ENCODE measurements around the gene CIAO1. TPM values are rescaled to one million over a fixed set of nuclear protein-coding genes. Genes with fewer than 3 reads are reported as not detected.

The CIAO1 gene
- total RNA-seq, 2 donors from 2014 or later: 115 to 123 TPM

DNA sequence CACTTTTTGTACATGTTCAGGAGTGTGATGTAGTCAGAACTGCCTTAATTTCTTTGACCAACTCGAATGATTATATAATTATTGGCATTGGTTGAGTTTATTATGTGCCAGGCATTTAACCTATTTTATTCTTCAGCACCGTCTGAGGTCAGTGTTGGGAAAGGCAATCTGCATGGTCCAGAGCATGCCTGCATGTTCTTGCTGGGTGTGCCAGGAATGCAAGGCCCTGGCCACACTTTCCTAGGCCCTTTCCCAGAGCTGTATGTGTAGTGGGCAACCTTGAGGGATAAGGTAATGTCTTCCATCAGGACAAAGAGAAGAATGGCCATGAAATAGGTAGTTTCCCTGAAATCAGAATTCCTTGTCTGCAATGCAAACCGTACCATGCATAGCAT lies 49.0 kb downstream of the CIAO1 start:
- no peaks in the 10 kb centered on the region for H3K9me3 ChIP-seq
- DNase-seq (ENCODE audit: low spot score) (no peak), ATAC-seq (ENCODE audit: insufficient number of reproducible peaks, low FRiP score, low read depth) (no peak)
- TF ChIP-seq, protein P1, sequence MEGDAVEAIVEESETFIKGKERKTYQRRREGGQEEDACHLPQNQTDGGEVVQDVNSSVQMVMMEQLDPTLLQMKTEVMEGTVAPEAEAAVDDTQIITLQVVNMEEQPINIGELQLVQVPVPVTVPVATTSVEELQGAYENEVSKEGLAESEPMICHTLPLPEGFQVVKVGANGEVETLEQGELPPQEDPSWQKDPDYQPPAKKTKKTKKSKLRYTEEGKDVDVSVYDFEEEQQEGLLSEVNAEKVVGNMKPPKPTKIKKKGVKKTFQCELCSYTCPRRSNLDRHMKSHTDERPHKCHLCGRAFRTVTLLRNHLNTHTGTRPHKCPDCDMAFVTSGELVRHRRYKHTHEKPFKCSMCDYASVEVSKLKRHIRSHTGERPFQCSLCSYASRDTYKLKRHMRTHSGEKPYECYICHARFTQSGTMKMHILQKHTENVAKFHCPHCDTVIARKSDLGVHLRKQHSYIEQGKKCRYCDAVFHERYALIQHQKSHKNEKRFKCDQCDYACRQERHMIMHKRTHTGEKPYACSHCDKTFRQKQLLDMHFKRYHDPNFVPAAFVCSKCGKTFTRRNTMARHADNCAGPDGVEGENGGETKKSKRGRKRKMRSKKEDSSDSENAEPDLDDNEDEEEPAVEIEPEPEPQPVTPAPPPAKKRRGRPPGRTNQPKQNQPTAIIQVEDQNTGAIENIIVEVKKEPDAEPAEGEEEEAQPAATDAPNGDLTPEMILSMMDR (IDR thresholded peaks at IDR 0.05): no peak
- no peaks in the 10 kb centered on the region for H3K27me3 ChIP-seq (replicated peaks; ENCODE audit: insufficient read depth)
- no peak overlapping the region for H3K27ac ChIP-seq
- H3K36me3 ChIP-seq: no peaks in the 10 kb centered on the region
- no peak overlapping the region for H3K4me3 ChIP-seq
- no peaks in the 10 kb centered on the region for H3K4me1 ChIP-seq (ENCODE audit: control insufficient read depth in 1 of 2, low read depth in 2 of 2)

DNA sequence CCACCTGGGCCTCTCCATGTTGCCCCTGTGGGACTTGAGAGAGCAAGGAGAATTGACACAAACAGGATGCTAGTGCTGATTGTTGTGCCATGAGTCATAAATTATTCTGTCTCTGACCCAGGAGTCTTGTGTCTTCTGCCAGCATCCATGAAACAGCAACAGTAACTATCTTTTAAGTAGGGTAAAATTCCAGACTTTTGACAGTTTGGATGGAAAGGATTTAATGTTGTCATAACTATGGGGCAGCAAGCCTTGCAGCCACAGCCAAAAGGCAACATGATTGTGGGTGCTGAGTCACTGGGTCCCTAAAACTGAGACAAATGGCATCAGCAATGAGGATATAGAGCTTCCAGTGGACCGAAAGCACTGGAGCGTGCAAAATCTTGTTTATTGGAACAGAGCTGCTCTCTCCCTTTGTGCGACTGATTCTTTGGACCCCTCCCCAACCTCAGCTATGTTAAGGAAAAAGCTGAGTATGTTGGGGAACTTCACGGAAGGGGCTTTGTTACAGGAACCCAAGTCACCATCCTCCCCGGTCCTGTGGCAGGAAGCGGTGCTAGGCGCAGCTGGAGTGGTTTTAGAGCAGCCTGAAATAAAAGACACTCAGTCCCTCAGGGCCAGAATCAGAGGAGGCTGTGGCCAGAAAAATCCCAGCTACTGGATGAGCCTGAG lies 49.5 kb downstream of the CIAO1 start:
- TF ChIP-seq, protein P1 (IDR thresholded peaks at IDR 0.05): no peak
- no peaks in the 10 kb centered on the region for H3K36me3 ChIP-seq
- no peak overlapping the region for H3K27ac ChIP-seq
- no peaks in the 10 kb centered on the region for H3K27me3 ChIP-seq (replicated peaks; ENCODE audit: insufficient read depth)
- DNase-seq (ENCODE audit: low spot score) (no peak), ATAC-seq (ENCODE audit: insufficient number of reproducible peaks, low FRiP score, low read depth) (no peak)
- H3K4me1 ChIP-seq (ENCODE audit: control insufficient read depth in 1 of 2, low read depth in 2 of 2): no peaks in the 10 kb centered on the region
- no peak overlapping the region for H3K4me3 ChIP-seq
- no peaks in the 10 kb centered on the region for H3K9me3 ChIP-seq

DNA sequence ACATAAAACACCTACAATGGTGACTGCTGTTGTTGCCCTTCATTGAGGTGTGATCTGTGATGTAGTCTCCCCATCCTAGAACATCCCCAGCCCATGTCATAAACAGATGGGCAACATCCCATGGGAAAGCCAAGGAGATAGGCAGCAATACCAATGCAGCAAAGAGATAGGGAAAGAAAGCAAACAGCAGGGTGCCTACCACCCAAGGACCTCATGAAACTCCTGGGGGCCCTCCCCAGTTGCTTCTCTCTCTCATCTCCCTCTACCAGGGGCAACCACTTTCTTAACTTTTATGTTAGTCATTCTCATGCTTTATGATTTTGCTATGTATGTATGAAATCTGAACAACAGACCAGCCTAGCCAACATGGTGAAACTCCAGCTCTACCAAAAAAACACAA lies 51.0 kb downstream of the CIAO1 start:
- no peaks in the 10 kb centered on the region for H3K9me3 ChIP-seq
- ATAC-seq (ENCODE audit: insufficient number of reproducible peaks, low FRiP score, low read depth) (no peak), DNase-seq (ENCODE audit: low spot score) (no peak)
- TF ChIP-seq, protein P1 (IDR thresholded peaks at IDR 0.05): no peak
- H3K36me3 ChIP-seq: no peaks in the 10 kb centered on the region
- H3K27me3 ChIP-seq (replicated peaks; ENCODE audit: insufficient read depth): no peaks in the 10 kb centered on the region
- peaks cover 3 to 13% of the 10 kb centered on the region in 2 donors for H3K4me1 ChIP-seq (ENCODE audit: control insufficient read depth in 1 of 2, low read depth in 2 of 2)
- no peak overlapping the region for H3K4me3 ChIP-seq
- H3K27ac ChIP-seq: no peak overlapping the region

DNA sequence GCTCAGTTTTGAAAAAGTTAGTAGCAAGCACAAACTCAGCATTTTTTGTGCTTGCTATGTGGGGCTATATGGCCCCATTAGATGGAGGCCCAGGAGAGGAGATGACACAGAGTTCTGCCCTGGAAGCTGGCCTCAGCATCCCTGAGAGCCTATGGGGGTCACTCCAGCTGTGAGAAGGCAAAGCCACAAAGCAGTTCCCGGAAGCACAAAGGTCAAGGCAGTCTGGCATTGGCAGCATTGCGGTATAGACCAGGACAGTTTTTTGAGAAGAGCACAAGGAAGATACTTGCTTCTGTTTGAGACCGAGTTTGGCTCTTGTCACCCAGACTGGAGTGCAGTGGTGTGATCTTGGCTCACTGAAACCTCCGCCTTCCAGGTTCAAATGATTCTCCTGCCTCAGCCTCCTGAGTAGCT lies 51.6 kb downstream of the CIAO1 start:
- H3K9me3 ChIP-seq: no peaks in the 10 kb centered on the region
- no peak overlapping the region for H3K27ac ChIP-seq
- TF ChIP-seq, protein P1 (IDR thresholded peaks at IDR 0.05): no peak
- no peak for ATAC-seq (ENCODE audit: insufficient number of reproducible peaks, low FRiP score, low read depth)
- H3K4me1 ChIP-seq (ENCODE audit: control insufficient read depth in 1 of 2, low read depth in 2 of 2): peaks cover 5 to 15% of the 10 kb centered on the region in 2 donors
- no peaks in the 10 kb centered on the region for H3K36me3 ChIP-seq
- H3K4me3 ChIP-seq: no peak overlapping the region
- H3K27me3 ChIP-seq (replicated peaks; ENCODE audit: insufficient read depth): no peaks in the 10 kb centered on the region
- DNase-seq (ENCODE audit: low spot score): no peak

DNA sequence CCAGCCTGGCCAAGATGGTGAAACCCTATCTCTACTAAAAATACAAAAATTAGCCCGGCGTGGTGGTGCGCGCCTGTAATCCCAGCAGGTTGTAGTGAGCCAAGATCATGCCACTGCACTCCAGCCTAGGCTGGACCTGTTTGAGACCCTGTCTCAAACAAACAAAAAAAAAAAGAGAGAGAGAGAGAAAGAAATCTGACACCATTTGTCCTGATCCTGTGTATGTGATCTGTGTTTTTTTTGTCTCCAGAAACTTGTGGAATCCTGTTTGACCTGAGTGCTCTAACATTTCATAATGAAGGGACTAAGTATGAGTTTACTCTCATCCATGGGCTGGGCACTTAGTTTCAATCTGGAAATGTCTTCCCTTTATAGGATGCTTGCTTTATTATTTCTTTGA lies 52.7 kb downstream of the CIAO1 start:
- Histone ChIP-seq H3K36me3 (no peaks in the 10 kb centered on the region), H3K4me1 (ENCODE audit: control insufficient read depth in 1 of 2, low read depth in 2 of 2) (peaks cover 5 to 15% of the 10 kb centered on the region in 2 donors), H3K27me3 (replicated peaks; ENCODE audit: insufficient read depth) (no peaks in the 10 kb centered on the region), H3K4me3 (no peak overlapping the region), H3K27ac (no peak overlapping the region), H3K9me3 (no peaks in the 10 kb centered on the region)
- TF ChIP-seq, protein P1 (IDR thresholded peaks at IDR 0.05): no peak
- DNase-seq (ENCODE audit: low spot score): no peak
- no peak for ATAC-seq (ENCODE audit: insufficient number of reproducible peaks, low FRiP score, low read depth)

Data from thoracic aorta (tissue), 2 donors.